Neural crest cell (in vitro differentiated cells): ENCODE measurements around the gene GRK5. TPM values are rescaled to one million over a fixed set of nuclear protein-coding genes. Genes with fewer than 3 reads are reported as not detected.
A peak's percentile ranks its signal among the peaks of the same experiment; 100 is the strongest.

ENCODE experiments used
- DNase-seq: peaks from one replicate; pipeline ENCODE4 v3.0.0; 2021; ENCODE audit warnings: low read depth, mixed read lengths, low spot score
- H3K27ac Mint-ChIP-seq: one replicate; pipeline ENCODE4 v1.8.0; 2021; ENCODE audit warnings: mild to moderate bottlenecking, mixed read lengths; ENCODE audit not compliant: unreplicated experiment
- H3K27me3 Mint-ChIP-seq: 2 replicates; pipeline ENCODE4 v1.8.0; 2021; ENCODE audit warnings: low read depth, mild to moderate bottlenecking, mixed read lengths
- H3K36me3 Mint-ChIP-seq: 2 replicates; pipeline ENCODE4 v1.8.0; 2021; ENCODE audit warnings: low read depth, mild to moderate bottlenecking, mixed read lengths
- H3K4me1 Mint-ChIP-seq: 2 replicates; pipeline ENCODE4 v1.8.0; 2021; ENCODE audit warnings: mixed read lengths
- H3K4me3 Mint-ChIP-seq: one replicate; pipeline ENCODE4 v1.8.0; 2021; ENCODE audit warnings: mild to moderate bottlenecking, mixed read lengths
- H3K9me3 Mint-ChIP-seq: 2 replicates; pipeline ENCODE4 v1.8.0; 2021; ENCODE audit warnings: mixed read lengths
- total RNA-seq: library from RNA; stranded (reverse); gene quantifications from 2 replicates; pipeline ENCODE4 v1.2.1, GENCODE V29; 2021
- TF ChIP-seq, protein P1 (sequence below): fragments of 200-600 bp; sonication (generic); conservative IDR thresholded peaks from 2 replicates; pipeline ENCODE4 v1.5.0; 2021; ENCODE audit warnings: antibody characterized with exemption, mild to moderate bottlenecking

The GRK5 gene
- total RNA-seq, 1 donor from 2014 or later: 13.5 TPM

DNA sequence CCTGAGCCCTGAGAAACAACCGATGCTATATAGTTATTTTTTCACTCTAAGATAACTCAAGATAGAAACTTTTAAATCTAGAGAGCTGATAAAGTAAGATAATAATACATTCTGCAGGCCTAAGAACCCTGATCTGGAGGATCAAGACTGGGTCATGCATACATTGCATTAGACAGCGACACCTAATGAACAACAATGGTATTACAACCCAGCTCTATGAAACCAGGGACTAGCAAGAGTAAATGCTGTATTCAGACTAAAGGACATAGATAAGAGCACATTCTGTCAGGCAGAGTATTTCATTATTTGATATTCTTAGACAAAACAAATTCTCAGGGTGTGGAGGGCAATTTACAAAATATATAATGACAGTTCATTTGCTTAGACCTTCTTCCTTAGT lies 148.6 kb downstream of the GRK5 start:
- Mint-ChIP-seq H3K4me3 (no peak overlapping the region), H3K9me3 (peaks cover 17% of the 10 kb centered on the region), H3K27ac (no peak overlapping the region), H3K4me1 (no peaks in the 10 kb centered on the region), H3K27me3 (no peaks in the 10 kb centered on the region), H3K36me3 (peaks cover 16% of the 10 kb centered on the region)
- TF ChIP-seq, protein P1, sequence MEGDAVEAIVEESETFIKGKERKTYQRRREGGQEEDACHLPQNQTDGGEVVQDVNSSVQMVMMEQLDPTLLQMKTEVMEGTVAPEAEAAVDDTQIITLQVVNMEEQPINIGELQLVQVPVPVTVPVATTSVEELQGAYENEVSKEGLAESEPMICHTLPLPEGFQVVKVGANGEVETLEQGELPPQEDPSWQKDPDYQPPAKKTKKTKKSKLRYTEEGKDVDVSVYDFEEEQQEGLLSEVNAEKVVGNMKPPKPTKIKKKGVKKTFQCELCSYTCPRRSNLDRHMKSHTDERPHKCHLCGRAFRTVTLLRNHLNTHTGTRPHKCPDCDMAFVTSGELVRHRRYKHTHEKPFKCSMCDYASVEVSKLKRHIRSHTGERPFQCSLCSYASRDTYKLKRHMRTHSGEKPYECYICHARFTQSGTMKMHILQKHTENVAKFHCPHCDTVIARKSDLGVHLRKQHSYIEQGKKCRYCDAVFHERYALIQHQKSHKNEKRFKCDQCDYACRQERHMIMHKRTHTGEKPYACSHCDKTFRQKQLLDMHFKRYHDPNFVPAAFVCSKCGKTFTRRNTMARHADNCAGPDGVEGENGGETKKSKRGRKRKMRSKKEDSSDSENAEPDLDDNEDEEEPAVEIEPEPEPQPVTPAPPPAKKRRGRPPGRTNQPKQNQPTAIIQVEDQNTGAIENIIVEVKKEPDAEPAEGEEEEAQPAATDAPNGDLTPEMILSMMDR: peak; percentile 56
- no peak for DNase-seq

DNA sequence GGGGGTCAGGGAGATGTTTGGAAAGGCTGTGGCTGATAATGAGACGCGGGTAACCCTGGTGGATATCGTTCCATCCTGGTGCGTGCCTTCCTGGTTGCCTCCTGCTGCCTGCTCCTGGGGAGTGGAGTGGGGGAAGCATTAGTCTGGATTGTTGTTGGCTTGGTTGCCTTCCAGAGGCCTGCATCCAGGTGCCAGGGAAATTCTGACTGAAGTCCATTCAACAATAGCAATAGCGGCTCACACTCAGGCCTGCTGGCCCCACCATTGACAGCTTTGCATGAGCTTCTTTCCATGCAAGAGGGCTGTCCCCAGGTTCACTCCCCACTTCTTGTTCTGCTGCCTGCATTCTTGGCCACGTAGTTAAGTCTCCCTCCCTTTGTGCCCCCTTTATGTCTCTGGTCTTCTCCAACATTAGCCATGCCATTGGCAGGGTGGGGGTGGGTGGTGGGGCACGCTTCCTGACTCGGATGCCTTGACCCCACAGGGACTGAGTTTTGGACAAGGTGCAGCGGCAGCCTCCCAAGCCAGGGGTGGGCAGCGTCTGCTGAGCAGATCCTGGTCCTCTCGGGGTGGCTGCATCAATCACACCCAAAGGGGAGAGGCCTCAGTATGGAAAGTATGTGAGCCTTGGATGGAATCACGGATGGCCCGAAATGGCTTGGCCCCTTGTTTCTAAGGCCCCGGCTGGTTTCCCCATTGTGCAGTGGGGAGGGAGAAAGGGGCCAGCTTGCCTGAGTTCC lies 150.2 kb downstream of the GRK5 start:
- no peaks in the 10 kb centered on the region for H3K27me3 Mint-ChIP-seq
- no peaks in the 10 kb centered on the region for H3K4me1 Mint-ChIP-seq
- TF ChIP-seq, protein P1: no peak
- H3K4me3 Mint-ChIP-seq: no peak overlapping the region
- peaks cover 15% of the 10 kb centered on the region for H3K9me3 Mint-ChIP-seq
- H3K27ac Mint-ChIP-seq: no peak overlapping the region
- peaks cover 11% of the 10 kb centered on the region for H3K36me3 Mint-ChIP-seq
- no peak for DNase-seq

DNA sequence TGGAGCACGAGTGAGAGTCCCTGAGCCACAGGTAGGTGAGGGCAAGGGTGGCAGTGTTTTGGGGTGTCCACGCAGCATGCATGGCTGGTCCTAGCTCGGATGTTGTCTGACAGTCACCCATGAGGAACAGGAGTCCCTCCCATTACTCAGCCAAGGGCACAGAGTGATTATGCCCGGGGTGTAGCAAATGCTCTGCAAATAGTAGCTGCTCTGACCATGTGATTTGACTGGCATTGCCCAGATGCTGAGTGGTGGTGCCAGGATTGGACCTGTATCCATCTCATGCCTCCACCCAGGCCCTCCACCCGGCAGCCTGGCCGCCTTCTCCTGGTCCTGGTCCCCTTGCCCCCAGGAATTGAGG lies 150.8 kb downstream of the GRK5 start:
- no peak for DNase-seq
- TF ChIP-seq, protein P1: no peak
- H3K4me1 Mint-ChIP-seq: no peaks in the 10 kb centered on the region
- H3K4me3 Mint-ChIP-seq: no peak overlapping the region
- peaks cover 7% of the 10 kb centered on the region for H3K36me3 Mint-ChIP-seq
- H3K27ac Mint-ChIP-seq: no peak overlapping the region
- no peaks in the 10 kb centered on the region for H3K27me3 Mint-ChIP-seq
- H3K9me3 Mint-ChIP-seq: peaks cover 12% of the 10 kb centered on the region

DNA sequence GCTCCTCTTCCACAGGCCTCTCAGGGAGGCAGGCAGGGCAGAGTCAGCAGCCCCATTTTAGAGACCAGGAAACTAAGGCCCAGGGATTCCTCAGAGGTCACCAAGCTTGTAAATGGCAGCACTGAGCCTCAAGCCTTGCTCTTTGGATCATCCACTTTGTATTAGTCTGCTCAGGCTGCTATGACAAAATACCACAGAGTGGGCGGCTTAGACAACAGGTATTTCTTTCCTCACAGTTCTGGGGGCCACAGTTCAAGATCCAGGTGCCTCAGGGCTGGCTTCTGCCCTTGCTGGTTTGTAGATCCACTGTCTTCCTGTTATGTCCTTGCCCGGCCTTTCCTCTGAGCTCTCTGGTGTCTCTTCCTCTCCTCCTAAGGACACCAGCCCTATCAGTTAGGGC lies 151.2 kb downstream of the GRK5 start:
- H3K36me3 Mint-ChIP-seq: peaks cover 7% of the 10 kb centered on the region
- no peak for DNase-seq
- H3K4me3 Mint-ChIP-seq: no peak overlapping the region
- H3K27ac Mint-ChIP-seq: no peak overlapping the region
- peaks cover 12% of the 10 kb centered on the region for H3K9me3 Mint-ChIP-seq
- no peaks in the 10 kb centered on the region for H3K27me3 Mint-ChIP-seq
- TF ChIP-seq, protein P1: no peak
- no peaks in the 10 kb centered on the region for H3K4me1 Mint-ChIP-seq

DNA sequence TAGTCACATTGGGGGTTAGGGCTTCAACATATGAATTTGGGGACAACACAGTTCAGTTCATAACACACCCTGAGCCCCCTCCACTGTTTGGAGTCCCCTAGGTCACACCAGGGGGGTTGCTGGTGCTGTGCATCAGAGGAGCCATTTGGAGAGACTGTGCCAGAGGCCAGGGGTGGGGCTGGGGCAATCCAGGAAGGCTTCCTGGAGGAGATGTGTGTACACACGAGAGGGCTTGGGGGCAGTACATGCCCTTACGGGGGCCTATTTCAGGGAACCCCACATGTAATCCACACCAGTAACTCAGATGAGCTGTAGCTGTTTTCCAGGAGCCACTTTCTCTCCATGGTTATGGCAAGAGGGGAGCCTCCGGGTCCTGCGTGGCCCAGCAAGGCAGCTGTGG lies 151.7 kb downstream of the GRK5 start:
- H3K9me3 Mint-ChIP-seq: peaks cover 12% of the 10 kb centered on the region

More for the DNA sequence above, 151.7 kb downstream of the GRK5 start:
- Mint-ChIP-seq H3K4me3 (no peak overlapping the region), H3K27ac (no peak overlapping the region), H3K27me3 (no peaks in the 10 kb centered on the region), H3K36me3 (peaks cover 7% of the 10 kb centered on the region), H3K4me1 (no peaks in the 10 kb centered on the region)
- TF ChIP-seq, protein P1: no peak
- no peak for DNase-seq
